Brain pericyte (primary cell): Measurements from ENCODE around the gene RABGAP1.
A peak's percentile ranks its signal among the peaks of the same experiment; 100 is the strongest.

Experiments used
- DNase-seq: peaks from one replicate; pipeline ENCODE4 v3.0.0-alpha.2; 2012; ENCODE audit warnings: low read depth, low spot score

The RABGAP1 gene

GRCh38 chr9:123046406-123047195, 105.8 kb downstream of the RABGAP1 start:
- DNase-seq, result no peak

DNA sequence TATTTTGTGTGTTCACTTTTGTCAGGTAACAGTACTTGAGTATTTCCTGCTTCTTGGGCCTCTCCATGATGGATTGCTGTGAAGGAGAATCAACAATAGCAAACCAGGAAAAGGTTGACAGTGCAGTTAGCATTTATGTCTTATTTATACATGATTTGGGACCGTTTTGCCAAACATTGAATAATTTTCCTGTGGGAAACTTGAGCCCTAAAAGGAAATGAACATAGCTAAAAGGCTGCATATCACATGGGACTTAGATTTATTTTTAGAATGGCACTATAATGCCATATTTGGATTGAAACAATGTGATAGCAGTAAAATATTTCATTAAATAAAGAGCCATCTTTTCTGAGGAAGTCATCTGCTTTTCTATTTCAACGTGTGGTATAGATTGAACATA, 107.9 kb downstream of the RABGAP1 start:
- DNase-seq, result no peak

DNA sequence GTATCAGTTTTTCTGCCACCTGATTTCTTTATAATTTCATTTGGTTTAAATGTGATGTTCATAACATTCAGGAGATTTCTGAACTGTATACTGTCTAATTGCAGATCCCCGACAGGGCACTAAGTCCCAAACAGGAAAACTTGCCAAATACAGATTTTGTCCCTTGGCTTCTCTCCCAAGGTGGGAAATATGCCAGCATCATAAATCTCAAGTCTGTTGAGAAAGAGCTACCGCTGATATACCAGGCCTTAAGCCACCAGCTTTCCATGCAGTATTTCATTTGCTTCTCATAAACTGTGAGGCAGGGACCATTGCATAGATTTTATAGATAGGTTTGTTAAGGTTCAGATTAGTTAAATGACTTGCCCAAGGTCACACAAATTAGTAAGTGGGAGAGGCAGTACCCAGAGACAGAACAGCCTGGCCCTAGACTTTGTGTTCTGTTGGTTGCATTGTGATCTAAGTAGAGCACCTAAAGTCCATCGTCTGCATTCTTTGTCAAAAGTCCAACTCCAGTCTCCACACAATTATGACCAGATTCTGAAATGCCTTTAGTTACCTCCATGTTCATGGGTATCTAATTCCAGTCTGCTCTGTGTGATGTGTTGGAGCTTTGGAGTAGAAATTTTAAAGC, 108.9 kb downstream of the RABGAP1 start:
- no peak for DNase-seq

DNA sequence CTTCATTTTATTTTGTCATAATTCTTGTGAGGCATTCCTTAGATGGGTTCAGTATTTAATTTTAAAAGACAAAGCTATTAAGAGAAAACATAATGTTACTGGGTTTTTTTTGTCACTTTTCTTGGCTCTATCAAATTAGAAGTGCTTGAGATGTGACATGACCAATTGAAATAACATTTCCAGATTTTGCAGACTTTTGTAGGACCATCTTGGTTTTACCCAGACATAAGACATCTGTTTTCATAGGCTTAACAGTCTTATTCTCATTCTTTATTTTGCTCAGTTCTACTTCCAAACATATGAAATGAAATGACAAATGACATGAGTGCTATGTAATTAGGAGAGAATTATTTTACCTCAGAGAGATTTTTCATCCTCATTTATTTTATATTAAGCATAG, 112.2 kb downstream of the RABGAP1 start:
- no peak for DNase-seq

GRCh38 chr9:123053711-123054110, 112.9 kb downstream of the RABGAP1 start:
- DNase-seq, result no peak

DNA sequence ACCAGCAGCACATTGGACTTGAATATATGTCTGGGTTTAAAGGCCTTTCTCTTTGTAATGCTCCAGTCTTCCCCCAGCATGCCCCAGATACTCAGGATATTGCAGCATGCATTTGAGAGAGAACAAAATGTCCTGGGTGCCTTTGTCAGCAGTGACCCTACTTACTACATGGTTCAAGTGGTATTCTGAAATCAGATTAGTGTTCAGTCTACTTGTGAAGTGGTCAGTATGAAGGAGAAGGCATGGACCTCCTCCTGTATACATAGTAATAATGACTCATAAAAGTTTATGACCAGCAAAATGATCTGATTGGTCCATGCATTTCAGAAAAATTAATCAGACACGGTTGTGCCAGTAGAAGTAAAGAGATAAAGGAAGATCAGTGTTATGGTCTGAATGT, 118.0 kb downstream of the RABGAP1 start:
- DNase-seq, result no peak

- DNase-seq, result no peak
These were observed 118.8 kb downstream of the RABGAP1 start for GRCh38 chr9:123059472-123060220.

DNA sequence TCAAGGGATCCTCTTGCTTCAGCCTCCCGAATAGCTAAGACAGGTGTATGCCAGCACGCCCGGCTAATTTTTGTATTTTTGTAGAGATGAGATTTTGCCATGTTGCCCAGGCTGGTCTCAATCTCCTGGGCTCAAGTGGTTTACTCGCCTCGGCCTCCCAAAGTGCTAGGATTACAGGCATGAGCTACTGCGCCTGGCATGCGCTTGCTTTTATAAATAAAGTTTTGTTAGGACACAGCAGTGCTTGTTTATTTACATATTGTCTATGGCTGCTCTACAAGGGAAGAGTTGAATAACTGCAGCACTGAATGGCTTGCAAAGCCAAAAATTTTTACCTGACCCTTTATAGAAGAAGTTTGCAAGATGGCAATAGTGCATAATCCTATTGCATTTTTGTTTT, 120.4 kb downstream of the RABGAP1 start:
- DNase-seq, result no peak

DNA sequence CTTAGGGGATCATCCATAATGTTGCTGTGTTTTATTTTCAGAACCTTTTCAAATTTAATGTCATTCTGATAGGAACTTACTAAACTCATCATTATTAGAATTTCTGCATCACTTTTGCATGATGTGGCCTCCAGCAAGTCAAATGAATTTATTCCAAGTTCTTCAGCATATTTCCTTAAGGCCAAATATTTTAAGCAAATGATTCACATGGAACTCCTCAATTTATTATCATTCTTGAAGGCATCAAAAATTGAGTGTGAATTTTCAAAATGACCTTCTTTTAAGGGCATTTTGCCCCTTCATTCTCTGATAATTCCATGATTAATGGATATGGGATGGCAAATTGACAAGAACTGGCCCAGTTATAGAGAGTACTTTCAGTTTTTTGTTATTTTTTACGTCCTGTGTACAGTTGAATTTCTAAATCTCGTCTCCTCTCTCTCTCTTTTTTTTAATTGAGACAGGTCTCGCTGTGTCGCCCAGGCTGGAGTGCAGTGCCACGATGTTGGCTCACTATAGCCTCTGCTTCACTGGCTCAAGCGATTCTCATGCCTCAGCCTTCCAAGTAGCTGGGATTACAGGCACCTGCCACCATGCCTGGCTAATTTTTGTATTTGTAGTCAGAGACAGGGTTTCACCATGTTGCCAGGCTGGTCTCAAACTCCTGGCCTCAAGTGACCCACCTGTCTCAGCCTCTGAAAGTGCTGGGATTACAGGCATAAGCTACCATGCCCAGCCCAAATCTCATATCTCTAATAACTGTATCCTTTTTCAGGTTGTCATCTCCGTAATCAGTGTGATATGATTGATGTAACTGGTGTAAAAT, 121.7 kb downstream of the RABGAP1 start:
- DNase-seq, result no peak

DNA sequence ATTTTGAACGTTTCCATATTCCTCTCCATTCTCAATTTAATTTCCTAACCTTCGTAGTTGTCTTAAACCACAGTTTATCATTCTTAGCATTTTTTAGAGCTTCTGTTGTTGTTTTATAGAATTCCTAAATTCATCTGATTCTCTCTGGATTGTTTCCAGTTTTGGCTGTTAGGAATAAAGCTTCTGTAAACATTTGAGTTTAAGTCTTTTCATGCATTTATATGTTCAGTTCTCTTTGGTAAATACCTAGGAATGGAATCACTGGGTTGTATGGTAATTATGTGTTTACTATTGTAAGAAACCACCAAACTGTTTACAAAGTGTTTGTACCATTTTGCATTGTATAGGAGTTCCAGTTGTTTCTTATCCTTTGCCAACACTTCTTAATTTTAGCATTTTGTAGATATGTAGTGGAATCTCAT, 122.4 kb downstream of the RABGAP1 start:
- no peak for DNase-seq

- no peak for DNase-seq
These were observed 123.1 kb downstream of the RABGAP1 start for GRCh38 chr9:123063896-123064295.

DNA sequence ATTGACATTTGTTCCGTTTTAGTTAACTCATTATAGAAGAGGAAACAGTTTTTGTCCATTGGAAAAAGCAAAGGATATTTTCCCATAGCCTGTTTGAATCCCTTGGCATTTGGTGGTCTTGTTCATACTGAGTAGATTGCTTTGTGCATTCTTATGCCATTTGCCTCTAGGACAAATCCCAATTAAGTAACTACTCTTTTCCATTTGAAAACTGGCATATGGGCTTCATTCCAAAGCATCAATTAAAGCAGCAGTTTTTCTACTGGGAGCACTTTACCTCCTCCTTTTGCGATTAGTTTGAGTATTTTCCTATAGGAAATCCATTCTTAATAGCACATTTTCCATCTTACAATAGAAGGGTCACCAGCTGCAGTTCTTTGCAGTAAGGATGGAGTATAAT, 123.9 kb downstream of the RABGAP1 start:
- no peak for DNase-seq

- no peak for DNase-seq
These were observed 124.4 kb downstream of the RABGAP1 start for GRCh38 chr9:123065196-123065595.

- no peak for DNase-seq
These were observed 126.3 kb downstream of the RABGAP1 start for GRCh38 chr9:123067136-123067535.

GRCh38 chr9:123069010-123069481, 128.2 kb downstream of the RABGAP1 start:
- DNase-seq, result peak; percentile 61

DNA sequence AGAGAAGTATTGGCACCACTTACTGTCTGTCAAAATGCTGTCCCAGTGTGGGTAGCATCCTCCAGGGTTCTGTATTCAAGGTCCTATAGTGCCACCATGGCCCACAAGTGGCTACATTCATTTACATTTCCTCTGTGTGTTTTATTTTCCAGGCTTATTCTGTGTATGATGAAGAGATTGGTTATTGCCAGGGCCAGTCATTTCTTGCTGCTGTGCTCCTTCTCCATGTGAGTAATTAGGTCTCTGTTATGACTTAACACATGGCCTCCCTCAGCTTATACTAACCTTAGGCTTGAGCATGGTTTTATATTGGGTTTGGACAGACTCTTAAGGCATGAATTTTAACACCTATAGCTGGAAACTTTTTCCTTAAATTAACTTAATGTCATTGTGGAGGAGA, 129.4 kb downstream of the RABGAP1 start:
- no peak for DNase-seq

- DNase-seq, result no peak
These were observed 131.7 kb downstream of the RABGAP1 start for GRCh38 chr9:123072407-123072995.

GRCh38 chr9:123073441-123073840, 132.6 kb downstream of the RABGAP1 start:
- no peak for DNase-seq

GRCh38 chr9:123073991-123074422, 133.2 kb downstream of the RABGAP1 start:
- no peak for DNase-seq

DNA sequence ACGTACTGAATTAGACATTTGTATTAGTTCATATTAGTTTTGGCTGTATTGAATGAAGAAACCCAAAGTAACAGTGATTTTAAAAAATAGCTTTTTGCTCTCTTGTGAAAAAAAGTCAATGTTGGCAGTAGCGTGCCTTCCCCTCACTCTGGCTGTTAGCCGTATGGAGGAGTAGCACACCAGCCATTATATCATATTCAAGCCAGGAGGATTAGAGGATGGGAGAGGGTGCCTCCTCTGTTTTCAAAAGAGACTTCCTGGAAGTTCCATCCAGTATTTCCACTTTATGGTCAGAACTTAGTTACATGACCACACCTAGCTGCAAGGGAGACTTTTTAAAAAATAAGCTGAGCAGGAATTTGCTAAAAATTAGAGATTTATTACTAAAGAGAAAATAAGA, 133.8 kb downstream of the RABGAP1 start:
- DNase-seq, result no peak

DNA sequence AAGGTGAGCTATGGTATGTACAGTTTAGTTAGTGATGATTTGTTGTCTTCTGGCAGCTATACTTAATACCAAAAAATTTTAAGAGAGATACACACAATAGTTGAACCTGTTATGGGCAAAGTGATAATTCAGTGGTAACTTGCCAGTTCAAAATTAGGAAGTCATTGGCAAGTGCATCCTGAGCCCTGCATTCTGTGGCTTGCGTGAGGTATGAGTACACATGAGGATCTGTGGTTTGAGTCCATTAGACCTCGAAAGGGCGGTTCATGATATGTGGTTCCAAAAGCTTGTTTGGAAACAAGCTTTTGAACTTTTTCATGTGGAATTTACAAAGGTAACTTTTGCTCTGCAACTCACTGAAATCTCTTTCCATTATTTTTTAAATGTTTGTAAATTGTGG, 139.6 kb downstream of the RABGAP1 start:
- DNase-seq, result no peak
